Neural progenitor cell (in vitro differentiated cells): ENCODE results near the gene SIRT1. TPM values are rescaled to one million over a fixed set of nuclear protein-coding genes. Genes with fewer than 3 reads are reported as not detected.

Experiments
- DNase-seq: peaks from one replicate; pipeline ENCODE4 v3.0.0-alpha.2; 2016; ENCODE audit warnings: low spot score
- H2AFZ ChIP-seq: fragments of 200-600 bp; sonication (generic); replicated peaks from 2 replicates; pipeline ENCODE4 v1.6.1; 2016; ENCODE audit warnings: antibody characterized with exemption
- H3F3A ChIP-seq: fragments of 200-600 bp; sonication (generic); 2 replicates; pipeline ENCODE4 v1.6.1; 2016; ENCODE audit warnings: antibody characterized with exemption, low read depth
- H3K27ac ChIP-seq: fragments of 200-600 bp; sonication (generic); 2 replicates; pipeline ENCODE4 v1.5.1; 2016; ENCODE audit warnings: mild to moderate bottlenecking
- H3K27me3 ChIP-seq: fragments of 200-600 bp; sonication (generic); 2 replicates; pipeline ENCODE4 v1.6.1; 2016; ENCODE audit warnings: mild to moderate bottlenecking, moderate library complexity
- H3K36me3 ChIP-seq: fragments of 200-600 bp; sonication (generic); 2 replicates; pipeline ENCODE4 v1.5.1; 2016
- H3K4me1 ChIP-seq: fragments of 200-600 bp; sonication (generic); 2 replicates; pipeline ENCODE4 v1.6.1; 2016; ENCODE audit warnings: mixed run types
- H3K4me2 ChIP-seq: fragments of 200-600 bp; sonication (generic); 2 replicates; pipeline ENCODE4 v1.6.1; 2016
- H3K4me3 ChIP-seq: fragments of 200-600 bp; sonication (generic); 2 replicates; pipeline ENCODE4 v1.5.1; 2016
- H3K79me2 ChIP-seq: fragments of 200-600 bp; sonication (generic); 2 replicates; pipeline ENCODE4 v1.6.1; 2016; ENCODE audit warnings: low read depth
- H3K9ac ChIP-seq: fragments of 200-600 bp; sonication (generic); 2 replicates; pipeline ENCODE4 v1.6.1; 2016
- H3K9me3 ChIP-seq: fragments of 200-600 bp; sonication (generic); 2 replicates; pipeline ENCODE4 v1.5.1; 2016; ENCODE audit warnings: low read depth
- H4K20me1 ChIP-seq: fragments of 200-600 bp; sonication (generic); 2 replicates; pipeline ENCODE4 v1.6.1; 2016; ENCODE audit warnings: low read depth
- H3K27ac Mint-ChIP-seq: 3 replicates; pipeline ENCODE4 v1.8.0; 2021; ENCODE audit warnings: mixed read lengths
- H3K27me3 Mint-ChIP-seq: 2 replicates; pipeline ENCODE4 v1.8.0; 2022; ENCODE audit warnings: low read depth, mild to moderate bottlenecking, inconsistent platforms, moderate library complexity, mixed read lengths; ENCODE audit not compliant: insufficient read depth
- H3K36me3 Mint-ChIP-seq: 3 replicates; pipeline ENCODE4 v1.8.0; 2021; ENCODE audit warnings: mixed read lengths
- H3K4me1 Mint-ChIP-seq: 3 replicates; pipeline ENCODE4 v1.8.0; 2021; ENCODE audit warnings: mixed read lengths
- H3K4me3 Mint-ChIP-seq: 3 replicates; pipeline ENCODE4 v1.8.0; 2021; ENCODE audit warnings: mild to moderate bottlenecking, moderate library complexity, mixed read lengths
- H3K9me3 Mint-ChIP-seq: 3 replicates; pipeline ENCODE4 v1.8.0; 2020; ENCODE audit warnings: mixed read lengths
- CTCF ChIP-seq: fragments of 200-600 bp; sonication (generic); IDR thresholded peaks from 2 replicates; pipeline ENCODE4 v1.5.1; 2017; ENCODE audit warnings: antibody characterized with exemption, mild to moderate bottlenecking
- EZH2 ChIP-seq: fragments of 200-600 bp; sonication (generic); IDR thresholded peaks from 2 replicates; pipeline ENCODE4 v1.6.1; 2017; ENCODE audit warnings: antibody characterized with exemption, mild to moderate bottlenecking, moderate library complexity
- EZH2phosphoT487 ChIP-seq: fragments of 200-600 bp; sonication (generic); IDR thresholded peaks from 2 replicates; pipeline ENCODE4 v1.6.1; 2017; ENCODE audit warnings: antibody characterized with exemption
- total RNA-seq: library from RNA; depleted of rRNA; stranded (reverse); fragments of >200 nt; gene quantifications from 2 replicates; pipeline ENCODE4 v1.2.3, GENCODE V29; 2015; ENCODE audit warnings: low replicate concordance

The SIRT1 gene
- total RNA-seq, 1 donor from 2014 or later: 48.5 TPM

- Histone ChIP-seq H3K9me3 (no peaks in the 10 kb centered on the region), H3K79me2 (no peaks in the 10 kb centered on the region), H3K36me3 (no peaks in the 10 kb centered on the region), H2AFZ (no peak overlapping the region), H3K4me3 (no peak overlapping the region), H3K9ac (no peak overlapping the region), H3K27me3 (no peaks in the 10 kb centered on the region), H3K4me2 (no peak overlapping the region), H4K20me1 (no peaks in the 10 kb centered on the region), H3K27ac (no peak overlapping the region), H3K4me1 (no peaks in the 10 kb centered on the region), H3F3A (peaks cover 2% of the 10 kb centered on the region)
- Mint-ChIP-seq H3K36me3 (no peaks in the 10 kb centered on the region), H3K27ac (no peak overlapping the region), H3K9me3 (no peaks in the 10 kb centered on the region), H3K4me3 (no peak overlapping the region), H3K27me3 (peaks cover 3% of the 10 kb centered on the region), H3K4me1 (no peaks in the 10 kb centered on the region)
- no peak for DNase-seq
- TF ChIP-seq EZH2: no peak
- TF ChIP-seq CTCF: no peak
- TF ChIP-seq EZH2phosphoT487: no peak
Observed at GRCh38 chr10:67878133-67878532, 6.3 kb upstream of the SIRT1 start.

GRCh38 chr10:67883710-67884312 is 645 bp upstream of the SIRT1 start:
- peaks cover 40% of the 10 kb centered on the region for H3K79me2 ChIP-seq
- peak overlapping the region; percentile 71 for H2AFZ ChIP-seq
- Mint-ChIP-seq H3K27me3 (peaks cover 10% of the 10 kb centered on the region), H3K27ac (peak overlapping the region; percentile 91), H3K9me3 (no peaks in the 10 kb centered on the region), H3K4me3 (peak overlapping the region; percentile 93), H3K4me1 (peaks cover 12% of the 10 kb centered on the region), H3K36me3 (peaks cover 18% of the 10 kb centered on the region)
- no peaks in the 10 kb centered on the region for H3K27me3 ChIP-seq
- peaks cover 12% of the 10 kb centered on the region for H3K36me3 ChIP-seq
- H3K4me2 ChIP-seq: peak overlapping the region; percentile 73
- H3K27ac ChIP-seq: peak overlapping the region; percentile 94
- peak overlapping the region; percentile 81 for H3K4me3 ChIP-seq
- no peak overlapping the region for H3K9ac ChIP-seq
- no peak for TF ChIP-seq CTCF
- TF ChIP-seq EZH2phosphoT487: no peak
- no peak for TF ChIP-seq EZH2
- H4K20me1 ChIP-seq: peaks cover 25% of the 10 kb centered on the region
- H3K9me3 ChIP-seq: no peaks in the 10 kb centered on the region
- H3F3A ChIP-seq: peaks cover 21% of the 10 kb centered on the region
- no peak for DNase-seq
- H3K4me1 ChIP-seq: no peaks in the 10 kb centered on the region

- DNase-seq: peak; percentile 88
- Histone ChIP-seq H4K20me1 (peaks cover 25% of the 10 kb centered on the region), H3F3A (peaks cover 21% of the 10 kb centered on the region), H3K4me3 (peak overlapping the region; percentile 81), H2AFZ (no peak overlapping the region), H3K9ac (peak overlapping the region; percentile 90), H3K4me2 (peak overlapping the region; percentile 73), H3K4me1 (no peaks in the 10 kb centered on the region), H3K36me3 (peaks cover 24% of the 10 kb centered on the region), H3K79me2 (peaks cover 53% of the 10 kb centered on the region), H3K9me3 (no peaks in the 10 kb centered on the region), H3K27ac (peak overlapping the region; percentile 94), H3K27me3 (no peaks in the 10 kb centered on the region)
- Mint-ChIP-seq H3K4me3 (peak overlapping the region; percentile 94), H3K9me3 (no peaks in the 10 kb centered on the region), H3K27me3 (peaks cover 10% of the 10 kb centered on the region), H3K36me3 (peaks cover 29% of the 10 kb centered on the region), H3K4me1 (peaks cover 12% of the 10 kb centered on the region), H3K27ac (peak overlapping the region; percentile 69)
- TF ChIP-seq EZH2phosphoT487: no peak
- TF ChIP-seq EZH2: peak; percentile 13
Observed at GRCh38 chr10:67884842-67885670, 600 bp downstream of the SIRT1 start.

GRCh38 chr10:67893637-67894036 is 9.2 kb downstream of the SIRT1 start:
- Mint-ChIP-seq H3K27me3 (no peaks in the 10 kb centered on the region), H3K4me3 (no peak overlapping the region), H3K9me3 (no peaks in the 10 kb centered on the region), H3K36me3 (peaks cover 41% of the 10 kb centered on the region), H3K27ac (no peak overlapping the region), H3K4me1 (no peaks in the 10 kb centered on the region)
- Histone ChIP-seq H3K27ac (no peak overlapping the region), H2AFZ (no peak overlapping the region), H3K36me3 (peaks cover 39% of the 10 kb centered on the region), H3K4me1 (no peaks in the 10 kb centered on the region), H3K4me3 (no peak overlapping the region), H3K9ac (no peak overlapping the region), H3K9me3 (no peaks in the 10 kb centered on the region), H3K27me3 (no peaks in the 10 kb centered on the region), H3F3A (no peaks in the 10 kb centered on the region), H4K20me1 (peaks cover 25% of the 10 kb centered on the region), H3K4me2 (no peak overlapping the region), H3K79me2 (peaks cover 100% of the 10 kb centered on the region)
- TF ChIP-seq EZH2 (no peak), CTCF (no peak), EZH2phosphoT487 (no peak)
- no peak for DNase-seq
